GM21423 (cell line): ENCODE data around the gene MAGIX.
A peak's percentile ranks its signal among the peaks of the same experiment; 100 is the strongest.
"Not testable (repeated sequence)": the region's sequence is repeated elsewhere in the genome, so short reads cannot be mapped to it uniquely, and the experiment has no call there.

Experiments
- ATAC-seq: cut with Tn5 transposase; IDR thresholded peaks from one replicate; pipeline ENCODE4 v1.9.1; 2021; ENCODE audit warnings: mild to moderate bottlenecking, moderate library complexity; ENCODE audit not compliant: unreplicated experiment

The MAGIX gene

DNA sequence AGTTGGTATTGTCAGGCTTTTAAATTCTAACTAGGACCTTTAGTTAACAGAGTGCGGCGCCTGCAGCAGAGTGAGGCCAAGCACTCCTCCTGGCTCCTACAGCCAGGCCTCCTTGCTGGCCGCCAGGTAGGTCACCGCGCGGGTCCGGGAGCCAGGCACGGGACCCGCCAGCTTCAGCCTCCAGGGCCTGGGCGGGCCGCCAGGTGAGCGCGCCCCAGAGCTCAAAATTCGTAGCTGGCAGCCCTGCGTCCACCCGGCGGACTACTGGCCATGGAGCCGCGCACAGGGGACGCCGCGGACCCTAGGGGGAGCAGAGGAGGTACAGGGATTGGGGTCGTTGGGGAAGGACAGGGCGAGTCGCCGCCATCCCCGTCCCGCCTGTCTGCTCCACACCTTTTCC, at the start of gene MAGIX:
MAGIX (plus strand) TSS at position 139 of the 400 bp plus-strand sequence; CDS start at position 271, 132 bp downstream.
- no peak for ATAC-seq

DNA sequence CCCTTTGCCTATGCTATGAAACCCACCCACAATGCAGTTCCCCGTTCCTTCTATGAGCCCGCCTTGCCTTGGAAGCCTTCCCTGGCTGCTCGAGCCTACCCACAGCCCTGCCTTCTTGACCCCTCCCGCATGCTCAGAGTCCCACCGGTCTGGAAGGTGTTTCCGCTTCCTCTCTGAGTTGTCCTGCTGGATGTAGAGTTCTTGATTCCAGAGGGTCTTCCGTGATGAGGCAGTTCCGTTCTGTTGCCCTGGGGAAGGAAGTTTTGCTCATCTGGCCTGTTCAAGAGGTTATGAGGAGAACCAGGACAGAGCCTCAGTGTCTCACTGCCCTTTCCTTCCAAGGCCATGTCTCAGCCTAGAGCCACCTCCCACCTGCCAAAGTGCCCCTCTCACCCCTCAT, 46.5 kb upstream of the MAGIX start:
- no peak for ATAC-seq

DNA sequence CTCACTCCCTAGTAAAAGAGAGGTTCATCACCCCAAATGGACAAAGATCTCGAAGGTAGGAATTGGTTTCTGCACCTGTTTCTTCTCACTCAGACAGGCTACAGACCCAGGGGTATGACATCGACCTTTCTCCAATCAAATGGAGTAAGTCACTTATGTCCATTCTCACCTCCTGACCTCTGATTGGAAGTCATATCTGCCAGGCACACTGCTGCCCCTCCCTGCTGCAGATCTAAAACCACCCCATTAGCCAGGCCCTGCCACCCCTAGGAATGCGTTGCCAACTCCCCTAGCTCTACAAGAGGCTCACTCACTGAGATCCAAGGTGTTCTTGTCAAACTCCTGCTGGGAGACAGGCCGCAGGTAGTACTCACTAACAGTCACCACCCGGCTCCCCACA, 45.8 kb upstream of the MAGIX start:
- no peak for ATAC-seq

- no peak for ATAC-seq
These were observed 45.0 kb upstream of the MAGIX start for GRCh38 chrX:49117581-49117980.

DNA sequence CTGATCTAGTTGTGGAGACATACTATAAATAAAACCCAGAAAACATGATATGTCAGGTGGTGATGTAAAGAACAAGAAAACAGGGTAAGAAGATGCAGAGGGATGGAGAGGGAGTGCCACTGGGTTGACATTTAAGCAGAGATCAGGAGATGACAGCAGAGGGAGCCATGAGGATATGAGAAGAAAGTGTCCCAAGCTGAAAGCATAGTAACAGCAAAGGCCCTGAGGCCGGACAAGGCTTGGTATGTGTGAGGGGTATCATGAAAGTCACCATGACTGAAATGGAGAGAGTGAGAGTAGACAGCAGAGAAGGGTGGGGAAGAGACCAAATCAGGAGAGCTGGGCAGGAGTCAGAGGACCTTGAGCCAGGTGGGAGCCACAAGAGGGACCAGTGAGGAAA, 42.5 kb upstream of the MAGIX start:
- no peak for ATAC-seq

DNA sequence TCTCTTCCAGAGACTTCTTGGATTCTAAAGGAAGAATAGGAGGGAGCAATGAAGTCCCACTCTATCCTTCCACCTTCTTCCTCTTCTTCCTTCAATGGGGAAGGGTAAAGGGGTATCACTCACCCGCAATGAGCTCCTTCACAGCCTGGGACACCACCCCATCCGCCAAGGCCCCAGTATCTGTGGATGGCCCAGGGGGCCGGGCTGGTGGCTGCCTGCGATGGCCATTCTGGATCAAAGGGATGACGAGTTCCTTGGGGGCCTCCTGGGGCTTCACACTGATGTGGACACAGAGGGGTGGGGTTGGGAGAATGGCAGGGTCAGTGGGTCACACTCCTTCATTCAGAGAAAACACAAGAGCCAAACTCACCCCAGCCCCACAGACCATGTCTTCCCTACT, 40.1 kb upstream of the MAGIX start:
- no peak for ATAC-seq

GRCh38 chrX:49127742-49128258, 34.8 kb upstream of the MAGIX start:
- not testable (repeated sequence) for ATAC-seq

DNA sequence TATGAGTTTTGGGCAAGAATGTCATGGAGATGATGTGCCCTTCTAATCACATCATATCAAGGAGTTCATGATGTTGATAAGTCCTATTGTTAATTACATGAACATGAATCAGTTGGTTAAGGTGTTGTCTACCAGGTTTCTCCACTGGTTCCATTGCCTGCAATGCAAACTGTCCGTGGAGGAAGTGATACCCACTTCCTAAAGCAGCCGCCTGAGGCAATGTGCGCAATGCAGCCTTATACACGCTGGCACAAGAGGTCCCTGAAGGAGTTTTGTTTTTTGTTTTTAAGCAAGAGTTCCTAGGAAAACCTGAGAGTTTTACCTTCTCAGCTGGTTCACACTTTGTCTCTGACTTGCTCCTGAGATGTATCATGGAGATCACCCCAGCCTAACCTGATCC, 33.1 kb upstream of the MAGIX start:
- ATAC-seq = no peak

- not testable (repeated sequence) for ATAC-seq
These were observed 30.3 kb upstream of the MAGIX start for GRCh38 chrX:49132275-49132674.

DNA sequence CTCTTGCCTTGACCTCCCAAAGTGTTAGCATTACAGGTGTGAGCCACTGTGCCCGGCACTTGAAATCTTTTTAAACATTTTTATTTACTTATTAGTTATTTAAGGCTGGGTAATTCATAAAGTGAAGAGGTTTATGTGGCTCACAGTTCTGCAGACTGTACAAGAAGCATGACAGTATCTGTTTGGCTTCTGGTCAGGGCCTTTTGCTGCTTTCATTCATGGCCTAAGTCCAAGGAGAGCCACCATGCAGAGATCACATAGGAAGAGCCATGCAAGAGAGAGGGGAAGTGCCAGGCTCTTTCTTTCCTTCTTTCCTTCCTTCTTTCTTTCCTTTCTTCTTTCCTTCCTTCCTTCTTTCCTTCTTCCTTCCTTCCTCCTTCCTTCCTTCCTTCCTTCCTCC, 28.8 kb upstream of the MAGIX start:
- no peak for ATAC-seq

DNA sequence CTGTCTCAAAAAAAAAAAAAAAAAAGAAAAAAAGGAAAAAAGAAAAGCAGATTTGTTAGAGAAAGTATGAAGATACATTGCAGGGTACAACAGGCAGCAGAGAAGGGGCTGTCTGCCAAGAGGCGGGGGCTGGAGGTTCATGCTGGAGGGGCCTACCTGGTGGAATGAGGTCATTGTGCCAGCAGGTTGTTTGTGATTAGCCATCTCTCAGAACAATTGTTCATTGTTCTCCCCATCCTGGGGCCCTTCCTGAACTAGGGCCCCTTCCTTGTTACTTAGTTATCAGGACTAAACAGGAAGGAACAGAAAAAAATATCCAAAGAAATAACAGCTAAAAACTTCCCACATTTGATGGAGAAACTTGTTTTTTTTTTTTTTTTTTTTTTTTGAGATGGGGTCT, 25.1 kb upstream of the MAGIX start:
- no peak for ATAC-seq

DNA sequence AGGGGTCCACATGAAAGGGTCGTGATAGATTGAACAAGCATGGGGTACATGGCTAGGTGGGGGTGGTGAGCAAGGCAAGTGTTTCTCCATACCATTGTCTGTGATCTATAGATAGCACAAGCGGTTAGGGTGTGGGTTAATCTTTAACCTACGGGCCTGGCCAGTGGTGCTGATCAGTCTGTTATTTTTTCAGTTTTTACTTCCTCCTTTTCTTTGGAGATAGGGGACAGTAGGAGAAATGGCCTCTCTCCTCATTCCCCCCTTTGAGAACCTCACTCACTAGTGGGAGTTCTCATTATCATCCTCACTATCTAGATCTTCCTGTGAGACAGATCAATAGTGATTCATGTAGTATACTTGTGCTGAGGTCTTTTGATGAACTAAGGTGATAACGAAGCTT, 22.8 kb upstream of the MAGIX start:
- no peak for ATAC-seq

GRCh38 chrX:49142264-49142663, 20.3 kb upstream of the MAGIX start:
- ATAC-seq = not testable (repeated sequence)

GRCh38 chrX:49143154-49143553, 19.4 kb upstream of the MAGIX start:
- not testable (repeated sequence) for ATAC-seq

DNA sequence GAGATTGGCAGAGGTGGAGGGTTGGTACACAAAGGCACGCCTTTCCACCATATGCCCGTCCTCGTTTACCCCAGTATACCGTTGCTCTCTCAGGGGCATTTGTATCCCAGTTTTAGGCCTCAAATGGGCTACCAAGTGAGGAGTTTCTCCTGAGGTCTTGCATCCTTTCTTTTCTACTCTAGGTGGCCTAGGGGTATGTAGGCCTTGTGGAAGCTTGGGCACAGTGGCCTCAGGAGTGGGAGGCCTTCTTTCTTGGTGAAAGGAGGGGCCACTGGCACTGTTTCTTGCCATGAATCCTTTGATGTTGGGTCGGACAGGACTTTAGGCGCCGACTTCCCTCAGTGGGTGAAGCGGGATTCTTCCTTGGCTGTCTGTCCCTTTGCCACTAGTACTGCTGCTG, 15.3 kb upstream of the MAGIX start:
- no peak for ATAC-seq

DNA sequence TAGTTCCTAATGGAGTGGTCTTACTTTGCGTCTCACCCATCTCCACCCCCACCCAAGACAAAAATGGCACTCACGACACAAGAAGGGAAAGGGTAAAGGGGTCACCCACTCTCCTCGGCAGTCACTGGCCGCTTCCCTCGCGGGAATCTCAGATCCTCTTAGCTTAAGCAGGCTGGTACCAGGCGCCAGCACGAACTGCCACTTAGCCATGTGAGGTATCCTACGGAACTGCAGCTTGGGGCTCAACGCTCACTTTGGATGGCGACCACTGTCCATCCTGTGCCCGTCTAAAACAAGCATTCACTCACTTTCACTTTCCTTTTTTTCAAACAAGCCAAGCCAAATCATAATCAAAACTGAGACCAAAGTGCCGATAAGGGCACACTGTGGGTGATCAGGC, 14.6 kb upstream of the MAGIX start:
- ATAC-seq = no peak

DNA sequence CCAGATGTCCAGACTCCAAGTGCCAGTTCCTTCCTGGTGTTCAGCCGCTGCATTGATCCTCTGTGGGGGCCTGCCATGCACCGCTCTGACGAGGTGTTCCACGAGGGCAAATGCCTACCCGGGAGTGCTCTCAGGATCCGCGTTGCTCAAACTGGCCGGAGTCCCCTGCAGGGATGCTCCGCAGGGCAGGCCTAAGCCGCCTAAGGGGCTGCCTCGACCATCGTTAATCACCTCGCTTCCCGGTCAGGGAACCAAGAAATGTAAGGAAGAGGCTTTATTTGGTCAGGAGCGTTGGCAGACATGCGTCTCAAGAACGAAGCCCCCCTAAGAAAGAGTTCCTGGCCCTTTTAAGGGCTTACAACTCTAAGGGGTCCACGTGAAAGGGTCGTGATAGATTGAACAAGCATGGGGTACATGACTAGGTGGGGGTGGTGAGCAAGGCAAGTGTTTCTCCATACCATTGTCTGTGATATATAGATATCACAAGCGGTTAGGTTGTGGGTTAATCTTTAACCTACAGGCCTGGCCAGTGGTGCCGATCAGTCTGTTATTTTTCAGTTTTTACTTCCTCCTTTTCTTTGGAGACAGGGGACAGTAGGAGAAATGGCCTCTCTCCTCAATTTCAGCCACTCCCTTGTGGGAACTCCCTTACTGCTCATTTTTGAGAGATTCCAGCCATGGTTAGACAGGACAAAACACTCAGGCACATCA, 14.0 kb upstream of the MAGIX start:
- not testable (repeated sequence) for ATAC-seq

DNA sequence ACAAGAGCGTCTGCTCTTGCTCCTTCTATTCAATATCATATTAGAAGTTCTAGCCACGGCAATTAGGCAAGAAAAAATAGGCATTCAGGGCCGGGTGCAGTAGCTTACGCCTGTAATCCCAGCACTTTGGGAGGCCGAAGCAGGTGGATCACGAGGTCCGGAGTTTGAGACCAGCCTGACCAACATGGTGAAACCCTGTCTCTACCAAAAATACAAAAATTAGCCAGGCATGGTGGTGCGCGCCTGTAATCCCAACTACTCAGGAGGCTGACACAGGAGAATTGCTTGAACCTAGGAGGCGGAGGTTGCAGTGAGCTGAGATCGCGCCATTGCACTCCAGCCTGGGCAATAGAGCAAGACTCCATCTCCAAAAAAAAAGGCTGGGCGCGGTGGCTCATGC, 13.3 kb upstream of the MAGIX start:
- not testable (repeated sequence) for ATAC-seq

DNA sequence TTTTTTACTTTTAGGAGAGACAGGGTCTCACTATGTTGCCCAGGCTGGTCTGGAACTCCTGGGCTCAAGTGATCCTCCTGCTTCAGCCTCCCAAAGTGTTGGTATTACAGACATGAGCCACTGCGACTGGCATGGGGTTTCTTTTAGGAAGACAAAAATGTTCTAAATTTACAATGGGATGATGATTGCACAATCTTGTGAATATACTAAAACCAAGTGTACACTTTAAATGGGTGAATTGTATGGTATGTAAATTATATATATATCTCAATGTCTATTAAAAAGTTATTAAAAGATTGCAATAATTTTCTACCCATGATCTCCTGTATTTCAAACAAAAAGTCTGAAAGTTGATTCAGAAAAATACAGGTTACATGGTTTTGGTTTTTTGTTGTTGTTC, 9.1 kb upstream of the MAGIX start:
- ATAC-seq = no peak

DNA sequence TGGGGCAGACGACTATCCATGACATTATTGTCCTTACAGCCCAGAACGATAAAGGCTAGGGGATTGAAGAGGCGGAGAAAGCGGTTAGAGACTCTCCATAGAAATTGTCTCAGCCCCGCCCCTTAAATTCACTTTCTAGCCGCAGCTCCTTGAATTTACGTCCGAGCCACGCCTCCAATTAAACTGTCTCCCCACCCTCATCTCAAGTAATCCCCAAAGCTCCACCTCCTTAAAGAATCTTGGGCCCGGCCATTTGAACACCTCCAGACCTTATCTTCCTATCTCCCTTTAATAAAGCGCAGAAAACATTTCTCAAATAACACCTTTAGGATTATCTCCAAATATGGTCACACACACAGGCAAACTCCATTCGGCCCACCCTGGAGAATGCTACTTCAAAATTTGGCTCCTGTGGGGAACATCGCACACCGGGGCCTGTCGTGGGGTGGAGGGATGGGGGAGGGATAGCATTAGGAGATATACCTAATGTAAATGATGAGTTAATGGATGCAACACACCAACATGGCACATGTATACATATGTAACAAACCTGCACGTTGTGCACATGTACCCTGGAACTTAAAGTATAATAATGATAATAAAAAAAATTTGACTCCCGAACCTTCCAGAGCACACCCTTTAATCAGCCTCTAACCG, 7.2 kb upstream of the MAGIX start:
- no peak for ATAC-seq

DNA sequence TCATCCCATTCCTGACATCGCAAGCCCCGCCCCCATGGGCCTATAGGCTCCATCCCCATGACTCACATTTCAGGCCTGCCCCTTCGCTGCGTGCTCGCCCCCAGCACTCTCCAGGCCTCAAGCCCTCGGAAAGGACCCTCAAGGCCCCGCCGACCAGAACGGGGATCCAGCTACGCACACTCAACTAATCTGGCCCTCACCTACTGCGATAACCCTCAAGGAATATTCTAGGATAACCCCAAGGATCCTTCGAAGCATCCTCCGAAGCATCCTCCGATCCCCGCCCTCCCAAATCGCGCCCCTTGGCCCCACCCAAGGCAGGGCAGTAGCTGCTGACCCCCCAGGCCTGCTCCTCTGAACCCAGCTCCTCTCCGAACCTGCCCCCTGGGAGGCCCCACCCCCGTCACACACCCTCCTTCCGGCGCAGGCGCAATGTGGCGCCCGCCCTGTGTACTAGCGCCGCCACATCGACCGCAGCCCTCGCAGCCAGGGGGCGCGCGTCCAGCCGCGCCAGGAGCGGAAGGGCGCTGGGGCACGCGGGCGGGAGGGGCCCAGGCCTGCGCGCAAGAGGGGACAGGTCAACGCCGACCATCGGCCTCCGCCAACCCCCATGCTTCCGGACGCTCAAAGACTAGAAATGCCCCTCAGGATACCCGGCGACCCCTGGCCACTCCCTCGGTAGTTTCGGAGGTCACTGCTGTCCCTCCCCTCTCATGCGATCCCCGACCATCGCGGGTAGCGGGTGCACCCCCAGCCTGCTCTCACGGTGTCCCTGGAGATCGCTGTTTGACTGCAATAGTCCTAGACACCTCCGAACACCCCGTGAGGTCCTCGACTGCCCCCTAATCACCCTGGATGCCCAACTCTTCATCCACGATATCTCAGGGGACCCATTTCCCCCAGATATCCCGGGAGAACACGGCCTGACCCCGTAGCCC, 6.4 kb upstream of the MAGIX start:
- peak; percentile 84 for ATAC-seq
